T-helper 1 cell treated with Interleukin-12 subunit alpha and Interleukin-12 subunit beta and Interleukin-4 antibody, amounts not matched to agents 30 ng/mL and 1 ng/mL, for 36 hours (primary cell): ENCODE results near the gene SSH3. TPM values are rescaled to one million over a fixed set of nuclear protein-coding genes. Genes with fewer than 3 reads are reported as not detected.

Experiments
- intact Hi-C: fragments of 100-400 bp; cut with micrococcal nuclease; formaldehyde crosslinking; loops from one replicate; pipeline ENCODE4 v1.15.1; 2024
- total RNA-seq: library from RNA; stranded (reverse); gene quantifications from 2 replicates; pipeline ENCODE4 v1.2.3, GENCODE V29; 2022

SSH3 gene
- total RNA-seq, 1 donor from 2014 or later: 17.3 TPM

- intact Hi-C loops: no loop called here
Measured at GRCh38 chr11:67308031-67308866, 4.9 kb downstream of the SSH3 start.

GRCh38 chr11:67309166-67309565 lies 5.8 kb downstream of the SSH3 start:
- intact Hi-C loops: no loop called here

GRCh38 chr11:67309661-67310061 lies 6.3 kb downstream of the SSH3 start:
- intact Hi-C loops: loop anchor here (10.0 kb wide), 2 partner anchors 195 to 225 kb away; partner anchors contain the start of gene KDM2A

GRCh38 chr11:67310246-67311050 lies 7.1 kb downstream of the SSH3 start:
- intact Hi-C loops: loop anchor here (10.0 kb wide), 2 partner anchors 196 to 226 kb away; partner anchors contain the start of gene KDM2A

GRCh38 chr11:67311051-67311555 lies 7.8 kb downstream of the SSH3 start:
- intact Hi-C loops: loop anchor here (10.0 kb wide), 2 partner anchors 196 to 226 kb away; partner anchors contain the start of gene KDM2A

- intact Hi-C loops: loop anchor here (10.0 kb wide), 2 partner anchors 197 to 227 kb away; partner anchors contain the start of gene KDM2A
Measured at GRCh38 chr11:67311556-67312082, 8.3 kb downstream of the SSH3 start.

GRCh38 chr11:67312187-67313021 lies 9.1 kb downstream of the SSH3 start:
- intact Hi-C loops: loop anchor here (10.0 kb wide), 2 partner anchors 198 to 228 kb away; partner anchors contain the start of gene KDM2A

GRCh38 chr11:67313125-67313890 lies 10.0 kb downstream of the SSH3 start:
- intact Hi-C loops: loop anchor here (10.0 kb wide), 2 partner anchors 199 to 229 kb away; partner anchors contain the start of gene KDM2A

GRCh38 chr11:67314218-67314617 lies 10.9 kb downstream of the SSH3 start:
- intact Hi-C loops: loop anchor here (10.0 kb wide), 2 partner anchors 199 to 229 kb away; partner anchors contain the start of gene KDM2A

GRCh38 chr11:67315325-67315909 lies 12.1 kb downstream of the SSH3 start:
- intact Hi-C loops: loop anchor here (10.0 kb wide), 2 partner anchors 201 to 231 kb away; partner anchors contain the start of gene KDM2A

GRCh38 chr11:67316882-67317204 lies 13.5 kb downstream of the SSH3 start:
- intact Hi-C loops: loop anchor here (1.0 to 10.0 kb wide), 8 partner anchors 29 to 263 kb away; partner anchors contain the start of genes KDM2A and POLD4

- intact Hi-C loops: loop anchor here (1.0 to 10.0 kb wide), 8 partner anchors 29 to 263 kb away; partner anchors contain the start of genes KDM2A and POLD4
Measured at GRCh38 chr11:67317205-67317887, 14.0 kb downstream of the SSH3 start.

- intact Hi-C loops: loop anchor here (1.0 to 10.0 kb wide), 9 partner anchors 30 to 264 kb away; partner anchors contain the start of genes KDM2A and POLD4
Measured at GRCh38 chr11:67317888-67318555, 14.7 kb downstream of the SSH3 start.

- intact Hi-C loops: loop anchor here (2.0 to 10.0 kb wide), 3 partner anchors 64 to 234 kb away; partner anchors contain the start of gene KDM2A
Measured at GRCh38 chr11:67318876-67319275, 15.5 kb downstream of the SSH3 start.

GRCh38 chr11:67320011-67320410 lies 16.7 kb downstream of the SSH3 start:
- intact Hi-C loops: no loop called here

GRCh38 chr11:67320691-67321090 lies 17.4 kb downstream of the SSH3 start:
- intact Hi-C loops: no loop called here

GRCh38 chr11:67321313-67321871 lies 18.1 kb downstream of the SSH3 start:
- intact Hi-C loops: no loop called here
